ENCODE measurements around the gene PLEKHG2.

The PLEKHG2 gene

GRCh38 chr19:39385629-39386411 lies 26.6 kb upstream of the PLEKHG2 start:
- FAIRE-seq: no peak

- no peak for FAIRE-seq
These were observed 25.9 kb upstream of the PLEKHG2 start for GRCh38 chr19:39386557-39386956.

GRCh38 chr19:39388657-39389056 lies 23.8 kb upstream of the PLEKHG2 start:
- FAIRE-seq: no peak

GRCh38 chr19:39389631-39390414 lies 22.6 kb upstream of the PLEKHG2 start:
- no peak for FAIRE-seq

GRCh38 chr19:39390451-39390750 lies 22.1 kb upstream of the PLEKHG2 start:
- no peak for FAIRE-seq

GRCh38 chr19:39390751-39391437 lies 21.6 kb upstream of the PLEKHG2 start, which contains the start of the genes MED29 and PAF1:
Gene MED29 (plus strand): TSS chr19:39391378. CDS start chr19:39391423, 45 bp downstream.
Gene PAF1 (minus strand): TSS chr19:39391106. CDS start chr19:39390864, 242 bp downstream.
- FAIRE-seq: peak; percentile 96

GRCh38 chr19:39397360-39398296 lies 14.8 kb upstream of the PLEKHG2 start:
- FAIRE-seq: no peak

- FAIRE-seq: no peak
These were observed 14.1 kb upstream of the PLEKHG2 start for GRCh38 chr19:39398297-39398864.

- FAIRE-seq: no peak
These were observed 12.8 kb upstream of the PLEKHG2 start for GRCh38 chr19:39399668-39400050.

GRCh38 chr19:39400061-39400460 lies 12.4 kb upstream of the PLEKHG2 start:
- no peak for FAIRE-seq

- no peak for FAIRE-seq
These were observed 11.4 kb upstream of the PLEKHG2 start for GRCh38 chr19:39401070-39401548.

GRCh38 chr19:39401549-39402345 lies 10.7 kb upstream of the PLEKHG2 start:
- FAIRE-seq: no peak

- no peak for FAIRE-seq
These were observed 9.8 kb upstream of the PLEKHG2 start for GRCh38 chr19:39402346-39403300.

- FAIRE-seq: no peak
These were observed 8.8 kb upstream of the PLEKHG2 start for GRCh38 chr19:39403331-39404312.

GRCh38 chr19:39405261-39405957 lies 7.1 kb upstream of the PLEKHG2 start:
- no peak for FAIRE-seq

GRCh38 chr19:39405958-39406655 lies 6.4 kb upstream of the PLEKHG2 start:
- FAIRE-seq: no peak
